Right atrium auricular region (tissue), 2 donors: ENCODE measurements around the gene RNF217. TPM values are rescaled to one million over a fixed set of nuclear protein-coding genes. Genes with fewer than 3 reads are reported as not detected.

ENCODE experiments used
- DNase-seq: peaks from one replicate; pipeline ENCODE4 v3.0.0-alpha.2; 2019; ENCODE audit warnings: low spot score
- H3K27ac ChIP-seq, 2 donors: fragments of 200-600 bp; sonication (generic); 1 replicate in 1 of 2; 2 replicates in 1 of 2; pipeline ENCODE4 v1.5.1; 2016 to 2019
- H3K27me3 ChIP-seq, 2 donors: fragments of 200-600 bp; sonication (generic); one replicate each; pipeline versions ENCODE4 v1.5.1 to v1.6.0; 2017 to 2019
- H3K36me3 ChIP-seq: fragments of 200-600 bp; sonication (generic); one replicate; pipeline ENCODE4 v1.5.1; 2016
- H3K4me1 ChIP-seq, 2 donors: fragments of 200-600 bp; sonication (generic); one replicate each; pipeline versions ENCODE4 v1.5.1 to v1.6.0; 2017 to 2019
- H3K4me3 ChIP-seq, 2 donors: fragments of 200-600 bp; sonication (generic); 1 replicate in 1 of 2; 2 replicates in 1 of 2; pipeline ENCODE4 v1.5.1; 2017 to 2019; ENCODE audit warnings: mild to moderate bottlenecking in 1 of 2, moderate library complexity in 1 of 2
- H3K9me3 ChIP-seq, 2 donors: fragments of 200-600 bp; sonication (generic); one replicate each; pipeline ENCODE4 v1.5.1; 2019
- total RNA-seq, 2 donors: library from RNA; depleted of rRNA; stranded (reverse); fragments of >200 nt; gene quantifications; one replicate each; pipeline ENCODE4 v1.1.0, GENCODE V29; 2016
- TF ChIP-seq, protein P1 (sequence below), 2 donors: fragments of 200-600 bp; sonication (generic); IDR thresholded peaks; one replicate each; pipeline ENCODE4 v1.5.1; 2019; ENCODE audit warnings: antibody characterized with exemption in 2 of 2

RNF217 gene
- total RNA-seq, 2 donors from 2014 or later, result 12.7 to 14.1 TPM

GRCh38 chr6:125099211-125100073 is 137.2 kb downstream of the RNF217 start:
- Histone ChIP-seq H3K27ac (peak overlapping the region in 1 of 2 donors; percentile 16), H3K27me3 (no peaks in the 10 kb centered on the region), H3K9me3 (no peaks in the 10 kb centered on the region), H3K4me3 (peak overlapping the region; percentile 35 to 60), H3K36me3 (no peaks in the 10 kb centered on the region), H3K4me1 (peaks cover 0 to 21% of the 10 kb centered on the region in 2 donors)
- no peak for DNase-seq
- TF ChIP-seq, protein P1, sequence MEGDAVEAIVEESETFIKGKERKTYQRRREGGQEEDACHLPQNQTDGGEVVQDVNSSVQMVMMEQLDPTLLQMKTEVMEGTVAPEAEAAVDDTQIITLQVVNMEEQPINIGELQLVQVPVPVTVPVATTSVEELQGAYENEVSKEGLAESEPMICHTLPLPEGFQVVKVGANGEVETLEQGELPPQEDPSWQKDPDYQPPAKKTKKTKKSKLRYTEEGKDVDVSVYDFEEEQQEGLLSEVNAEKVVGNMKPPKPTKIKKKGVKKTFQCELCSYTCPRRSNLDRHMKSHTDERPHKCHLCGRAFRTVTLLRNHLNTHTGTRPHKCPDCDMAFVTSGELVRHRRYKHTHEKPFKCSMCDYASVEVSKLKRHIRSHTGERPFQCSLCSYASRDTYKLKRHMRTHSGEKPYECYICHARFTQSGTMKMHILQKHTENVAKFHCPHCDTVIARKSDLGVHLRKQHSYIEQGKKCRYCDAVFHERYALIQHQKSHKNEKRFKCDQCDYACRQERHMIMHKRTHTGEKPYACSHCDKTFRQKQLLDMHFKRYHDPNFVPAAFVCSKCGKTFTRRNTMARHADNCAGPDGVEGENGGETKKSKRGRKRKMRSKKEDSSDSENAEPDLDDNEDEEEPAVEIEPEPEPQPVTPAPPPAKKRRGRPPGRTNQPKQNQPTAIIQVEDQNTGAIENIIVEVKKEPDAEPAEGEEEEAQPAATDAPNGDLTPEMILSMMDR (IDR thresholded peaks at IDR 0.05), result no peak

- H3K4me3 ChIP-seq, result peak overlapping the region; percentile 35 to 60
- TF ChIP-seq, protein P1 (IDR thresholded peaks at IDR 0.05), result no peak
- H3K36me3 ChIP-seq, result no peaks in the 10 kb centered on the region
- peaks cover 0 to 21% of the 10 kb centered on the region in 2 donors for H3K4me1 ChIP-seq
- no peaks in the 10 kb centered on the region for H3K27me3 ChIP-seq
- no peak overlapping the region for H3K27ac ChIP-seq
- H3K9me3 ChIP-seq, result no peaks in the 10 kb centered on the region
- DNase-seq, result no peak
Measured at GRCh38 chr6:125100074-125100652, 137.9 kb downstream of the RNF217 start.

DNA sequence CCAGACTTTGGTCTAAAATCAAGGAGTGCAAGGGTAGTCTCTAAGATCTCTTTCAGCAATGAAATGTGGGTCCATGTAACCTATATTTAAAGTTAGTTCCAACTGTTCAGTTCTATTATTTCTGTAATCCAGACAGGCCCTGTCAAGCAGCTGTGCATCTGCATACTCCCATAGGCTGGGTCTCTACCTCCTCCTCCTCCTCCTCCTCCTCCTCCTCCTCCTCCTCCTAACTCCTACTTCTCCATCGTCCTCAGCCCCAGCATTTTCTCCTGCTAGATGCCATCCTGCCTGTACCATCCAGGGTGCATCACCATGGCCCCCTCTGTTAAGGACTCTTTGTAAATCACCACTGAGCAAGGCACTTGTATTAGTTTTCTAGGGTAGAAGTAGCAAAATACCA is 138.9 kb downstream of the RNF217 start:
- Histone ChIP-seq H3K27me3 (no peaks in the 10 kb centered on the region), H3K36me3 (no peaks in the 10 kb centered on the region), H3K27ac (no peak overlapping the region), H3K4me3 (no peak overlapping the region), H3K9me3 (no peaks in the 10 kb centered on the region), H3K4me1 (peaks cover 0 to 16% of the 10 kb centered on the region in 2 donors)
- TF ChIP-seq, protein P1 (IDR thresholded peaks at IDR 0.05), result no peak
- DNase-seq, result no peak

GRCh38 chr6:125101631-125102030 is 139.4 kb downstream of the RNF217 start:
- Histone ChIP-seq H3K4me1 (peaks cover 0 to 16% of the 10 kb centered on the region in 2 donors), H3K27me3 (no peaks in the 10 kb centered on the region), H3K36me3 (no peaks in the 10 kb centered on the region), H3K9me3 (no peaks in the 10 kb centered on the region), H3K27ac (no peak overlapping the region), H3K4me3 (no peak overlapping the region)
- DNase-seq, result no peak
- TF ChIP-seq, protein P1 (IDR thresholded peaks at IDR 0.05), result no peak

- Histone ChIP-seq H3K4me1 (peaks cover 0 to 16% of the 10 kb centered on the region in 2 donors), H3K9me3 (no peaks in the 10 kb centered on the region), H3K4me3 (no peak overlapping the region), H3K36me3 (no peaks in the 10 kb centered on the region), H3K27ac (peak overlapping the region in 1 of 2 donors; percentile 15), H3K27me3 (no peaks in the 10 kb centered on the region)
- DNase-seq, result no peak
- TF ChIP-seq, protein P1 (IDR thresholded peaks at IDR 0.05), result no peak
Measured at GRCh38 chr6:125102411-125102810, 140.2 kb downstream of the RNF217 start.
